ENCODE results near the gene GRIK2.

- TF ChIP-seq CTCF (IDR thresholded peaks at IDR 0.05) (no peak), ZFX (IDR thresholded peaks at IDR 0.05; ENCODE audit: borderline replicate concordance) (no peak)
Observed at GRCh38 chr6:101595276-101595675, 201.8 kb downstream of the GRIK2 start.
